GM18858 (cell line): ENCODE measurements around the gene SPDYE2.
"Not testable (repeated sequence)": the region's sequence is repeated elsewhere in the genome, so short reads cannot be mapped to it uniquely, and the experiment has no call there.

Experiments used
- ATAC-seq: cut with Tn5 transposase; IDR thresholded peaks from one replicate; pipeline ENCODE4 v1.9.1; 2021; ENCODE audit not compliant: unreplicated experiment

SPDYE2 gene

GRCh38 chr7:102550808-102551422 is at the start of gene SPDYE2:
Gene SPDYE2, plus strand, starts transcription at chr7:102551226. Its CDS starts 2,030 bp downstream, at chr7:102553256.
- not testable (repeated sequence) for ATAC-seq

GRCh38 chr7:102503141-102503540 is 47.9 kb upstream of the SPDYE2 start:
- not testable (repeated sequence) for ATAC-seq

- not testable (repeated sequence) for ATAC-seq
Observed at GRCh38 chr7:102505298-102506185, 45.5 kb upstream of the SPDYE2 start.

GRCh38 chr7:102507410-102508088 is 43.5 kb upstream of the SPDYE2 start:
- not testable (repeated sequence) for ATAC-seq

- ATAC-seq = not testable (repeated sequence)
Observed at GRCh38 chr7:102510575-102510974, 40.5 kb upstream of the SPDYE2 start.

GRCh38 chr7:102511860-102512522 is 39.0 kb upstream of the SPDYE2 start:
- ATAC-seq = not testable (repeated sequence)

- not testable (repeated sequence) for ATAC-seq
Observed at GRCh38 chr7:102512642-102513221, 38.3 kb upstream of the SPDYE2 start.

GRCh38 chr7:102514881-102515721 is 35.9 kb upstream of the SPDYE2 start:
- peak; percentile 70 for ATAC-seq

GRCh38 chr7:102515889-102516288 is 35.1 kb upstream of the SPDYE2 start:
- not testable (repeated sequence) for ATAC-seq

GRCh38 chr7:102516951-102517350 is 34.1 kb upstream of the SPDYE2 start:
- not testable (repeated sequence) for ATAC-seq

GRCh38 chr7:102517550-102518147 is 33.4 kb upstream of the SPDYE2 start, which contains the start of gene RASA4B:
Gene RASA4B, minus strand, starts transcription at chr7:102517777. Its CDS starts 67 bp downstream, at chr7:102517710.
- ATAC-seq = peak; percentile 38

- not testable (repeated sequence) for ATAC-seq
Observed at GRCh38 chr7:102520797-102521196, 30.2 kb upstream of the SPDYE2 start.

- not testable (repeated sequence) for ATAC-seq
Observed at GRCh38 chr7:102524803-102525202, 26.2 kb upstream of the SPDYE2 start.

GRCh38 chr7:102527182-102527581 is 23.8 kb upstream of the SPDYE2 start:
- not testable (repeated sequence) for ATAC-seq

- not testable (repeated sequence) for ATAC-seq
Observed at GRCh38 chr7:102527822-102528793, 22.9 kb upstream of the SPDYE2 start.

GRCh38 chr7:102531583-102531982 is 19.4 kb upstream of the SPDYE2 start:
- ATAC-seq = not testable (repeated sequence)

- ATAC-seq = not testable (repeated sequence)
Observed at GRCh38 chr7:102532127-102532526, 18.9 kb upstream of the SPDYE2 start.
